NCI-H748 (cell line): ENCODE measurements around the gene ZNF564.
"Not testable (repeated sequence)": the region's sequence is repeated elsewhere in the genome, so short reads cannot be mapped to it uniquely, and the experiment has no call there.

ENCODE experiments used
- DNase-seq: peaks from one replicate; lab custom pipeline; 2025; ENCODE audit not compliant: unreplicated experiment; lab: John Stamatoyannopoulos, UW

The ZNF564 gene

DNA sequence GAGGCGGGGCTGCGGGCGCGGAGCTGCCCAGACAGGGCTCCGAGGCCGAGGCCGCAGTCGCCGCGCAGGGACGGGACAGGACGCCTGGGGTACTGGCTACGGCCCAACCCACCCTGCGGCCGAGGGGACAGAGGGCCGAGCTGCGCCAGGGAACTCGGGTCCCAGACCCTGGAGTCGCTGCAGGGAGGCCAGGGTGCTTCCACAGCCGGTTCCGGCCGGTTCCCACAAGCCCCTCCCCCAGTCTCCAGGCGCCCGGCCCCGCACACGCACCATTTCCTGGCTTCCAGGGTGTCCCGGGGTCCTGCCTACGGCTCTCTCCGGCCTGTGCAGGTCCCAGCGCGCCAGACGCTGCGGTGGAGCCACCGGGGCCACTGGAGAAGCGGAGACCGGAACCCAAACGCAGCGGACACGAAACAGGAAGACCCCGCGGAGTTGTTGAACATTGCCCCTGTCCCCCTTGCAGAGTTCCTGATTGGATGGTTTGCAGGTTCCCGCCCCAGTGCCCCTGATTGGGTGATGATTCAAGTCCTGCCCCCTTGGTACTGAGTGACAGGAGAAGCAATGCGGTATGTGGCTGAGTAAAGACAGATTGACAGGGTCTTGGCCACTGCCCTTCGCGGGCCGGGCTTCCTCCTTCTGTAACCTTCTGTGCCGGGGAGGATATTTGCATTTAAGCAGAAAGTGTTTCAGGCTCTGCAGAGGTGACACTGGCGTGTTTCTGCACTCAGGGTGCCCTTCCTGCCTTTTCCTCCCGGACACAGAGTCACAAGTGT, at the start of gene ZNF564:
TSS of gene ZNF564 (minus strand) at position 423 of the 773 bp plus-strand sequence. CDS start at position 273, 150 bp downstream.
- DNase-seq = peak; percentile 97

DNA sequence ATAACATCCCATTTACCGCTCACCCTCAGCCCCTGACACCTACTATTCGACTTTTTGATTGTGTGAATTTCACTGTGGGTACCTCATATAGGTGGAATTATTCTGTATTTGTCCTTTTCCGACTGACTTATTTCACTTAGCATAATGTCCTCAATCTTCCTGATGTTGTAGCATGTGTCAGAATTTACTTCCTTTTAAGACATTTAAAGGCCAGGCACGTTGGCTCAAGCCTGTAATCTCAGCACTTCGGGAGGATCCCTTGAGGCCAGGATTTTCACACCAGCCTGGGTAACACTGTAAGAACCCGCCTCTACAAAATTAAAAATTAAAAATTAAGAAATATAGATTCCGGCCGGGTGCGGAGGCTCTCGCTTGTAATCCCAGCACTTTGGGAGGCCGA, 46.3 kb upstream of the ZNF564 start:
- DNase-seq = no peak

DNA sequence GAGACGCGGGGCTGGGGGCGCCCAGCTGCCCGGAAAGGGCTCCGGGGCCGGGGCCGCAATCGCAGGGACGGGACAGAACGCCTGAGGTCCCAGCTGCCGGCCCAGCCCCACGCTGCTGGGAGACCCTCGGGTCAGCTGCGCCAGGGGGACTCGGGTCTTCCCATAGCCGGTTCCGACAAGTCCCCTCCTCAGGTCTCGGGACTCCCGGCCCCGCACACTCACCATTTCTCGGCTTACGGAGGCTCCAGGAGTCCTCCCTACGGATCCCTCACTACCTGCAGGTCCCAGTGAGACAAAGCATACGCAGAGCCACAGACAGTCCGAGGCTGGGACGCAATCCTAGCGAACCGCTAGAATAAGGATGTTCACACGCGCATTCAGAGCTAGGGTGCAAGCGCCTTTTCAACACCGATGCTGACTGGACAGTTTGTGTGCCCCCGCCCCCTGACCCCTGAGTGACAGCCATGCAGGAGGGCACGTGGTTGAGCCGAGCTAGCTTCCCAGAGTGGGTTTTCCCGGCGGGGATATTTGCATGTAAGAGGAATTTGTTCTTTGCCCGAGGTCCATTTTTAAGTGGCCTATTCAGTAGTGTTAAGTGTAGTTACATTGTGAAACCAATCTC, 45.8 kb upstream of the ZNF564 start:
- no peak for DNase-seq

DNA sequence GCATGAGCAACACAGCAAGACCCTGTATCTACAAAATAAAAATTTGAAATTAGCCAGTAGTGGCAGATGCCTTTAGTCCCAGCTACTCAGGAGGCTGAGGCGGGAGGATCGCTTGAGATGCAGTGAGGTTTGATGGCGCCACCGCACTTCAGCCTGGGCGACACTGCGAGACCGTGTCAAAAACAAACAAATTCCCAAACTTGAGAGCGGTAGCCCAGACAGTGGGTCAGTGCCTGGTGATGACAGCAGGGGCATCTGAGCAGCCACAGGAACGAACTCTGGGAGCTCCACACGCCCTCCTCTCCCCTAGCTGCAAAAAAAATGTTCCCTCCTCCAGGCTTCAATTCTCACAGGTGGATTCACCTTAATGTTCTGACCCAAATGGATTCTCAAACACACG, 45.2 kb upstream of the ZNF564 start:
- DNase-seq = no peak

DNA sequence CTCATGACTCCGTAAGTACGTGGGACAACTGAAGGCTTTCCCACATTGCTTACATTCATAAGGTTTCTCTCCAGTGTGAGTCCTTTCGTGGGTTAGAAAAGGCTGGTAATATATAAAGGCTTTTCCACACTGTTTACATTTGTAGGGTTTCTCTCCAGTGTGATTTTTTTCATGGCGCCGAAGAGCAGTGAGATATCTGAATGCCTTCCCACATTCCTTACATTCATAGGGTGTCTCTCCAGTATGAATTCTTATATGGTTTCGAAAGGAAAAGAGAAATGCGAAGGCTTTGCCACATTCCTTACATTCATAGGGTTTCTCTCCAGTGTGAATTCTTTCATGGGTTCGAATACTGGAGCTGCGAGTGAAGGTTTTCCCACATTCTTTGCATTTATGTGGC, 29.8 kb upstream of the ZNF564 start:
- no peak for DNase-seq

DNA sequence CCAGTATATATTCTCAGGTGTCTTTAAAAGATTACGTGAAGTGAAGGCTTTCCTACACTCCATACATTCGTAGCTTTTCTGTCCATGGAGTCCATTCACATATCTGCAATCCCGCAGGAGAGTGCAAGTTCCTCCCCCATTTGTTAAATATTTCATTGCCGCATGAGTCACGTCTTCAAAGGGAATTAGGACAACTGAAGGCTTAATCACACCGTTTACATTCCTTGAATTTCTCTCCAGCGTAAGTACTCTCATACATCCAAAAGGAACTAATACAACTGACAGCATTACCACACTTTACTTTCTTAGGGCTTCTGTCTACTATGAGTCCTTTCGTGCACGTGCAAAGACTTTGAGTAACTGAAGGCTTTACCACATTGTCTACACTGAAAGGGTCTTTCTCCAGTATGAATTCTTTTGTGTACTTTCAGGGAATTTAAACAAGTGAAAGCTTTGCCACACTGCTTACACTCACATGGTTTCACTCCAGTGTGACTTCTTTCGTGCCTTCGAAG, 29.0 kb upstream of the ZNF564 start:
- no peak for DNase-seq

DNA sequence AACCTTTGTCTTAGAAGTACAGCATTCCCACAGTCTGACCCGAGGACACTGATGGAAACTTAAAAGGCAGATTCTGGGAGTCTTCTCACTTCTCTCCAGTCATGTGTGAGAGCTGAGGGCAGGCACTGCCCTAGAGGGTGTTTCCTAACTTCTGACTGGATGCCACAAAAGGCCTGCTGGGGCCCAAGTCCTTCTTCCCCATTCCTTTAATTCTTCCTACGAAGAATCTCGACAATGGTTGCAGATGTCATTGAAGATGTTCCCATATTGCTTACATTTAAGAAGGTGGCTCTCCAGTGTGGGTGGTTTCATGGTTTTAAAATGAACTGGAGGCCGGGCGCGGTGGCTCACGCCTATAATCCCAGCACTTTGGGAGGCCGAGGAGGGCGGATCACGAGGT, 27.4 kb upstream of the ZNF564 start:
- no peak for DNase-seq

DNA sequence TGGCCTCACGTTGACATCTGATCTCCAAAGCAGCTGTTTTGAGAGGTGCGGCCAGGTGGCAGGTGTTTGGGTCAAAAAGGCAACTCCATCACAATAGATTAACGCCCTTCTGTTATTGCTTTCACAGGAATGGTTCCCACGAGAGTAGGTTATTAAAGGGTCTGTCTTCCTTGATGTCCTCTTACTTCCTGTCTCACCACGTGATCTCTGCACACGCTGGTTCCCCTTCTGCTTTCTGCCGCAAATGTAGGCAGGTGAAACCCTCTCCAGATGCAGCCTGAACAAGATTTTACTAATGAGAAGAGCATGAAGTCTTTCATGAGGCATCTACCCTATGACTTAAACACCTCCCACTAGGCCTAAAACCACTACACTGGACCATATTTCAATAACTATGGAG, 22.8 kb upstream of the ZNF564 start:
- DNase-seq = peak; percentile 91

DNA sequence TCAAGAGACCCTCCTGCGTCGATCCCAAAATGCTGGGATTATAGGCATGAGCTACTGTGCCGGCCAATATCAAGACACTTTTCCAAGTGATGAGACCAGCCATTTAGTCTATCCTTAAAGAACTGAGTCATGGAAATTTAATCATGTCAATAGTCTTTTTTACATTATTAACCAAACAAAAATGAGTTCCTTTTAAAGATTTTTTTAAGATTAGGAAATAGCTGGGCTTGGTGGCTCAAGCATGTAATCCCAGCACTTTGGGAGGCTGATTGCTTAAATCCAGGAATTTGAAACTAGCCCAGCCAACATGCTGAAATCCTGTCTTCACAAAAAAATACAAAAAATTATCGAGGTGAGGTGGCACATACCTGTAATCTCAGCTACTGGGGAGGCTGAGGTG, 16.7 kb upstream of the ZNF564 start:
- no peak for DNase-seq

DNA sequence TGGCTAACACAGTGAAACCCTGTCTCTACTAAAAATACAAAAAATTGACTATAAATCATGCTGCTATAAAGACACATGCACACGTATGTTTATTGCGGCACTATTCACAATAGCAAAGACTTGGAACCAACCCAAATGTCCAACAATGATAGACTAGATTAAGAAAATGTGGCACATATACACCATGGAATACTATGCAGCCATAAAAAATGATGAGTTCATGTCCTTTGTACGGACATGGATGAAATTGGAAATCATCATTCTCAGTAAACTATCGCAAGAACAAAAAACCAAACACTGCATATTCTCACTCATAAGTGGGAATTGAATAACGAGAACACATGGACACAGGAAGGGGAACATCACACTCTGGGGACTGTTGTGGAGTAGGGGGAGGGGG, 15.1 kb upstream of the ZNF564 start:
- DNase-seq = not testable (repeated sequence)

DNA sequence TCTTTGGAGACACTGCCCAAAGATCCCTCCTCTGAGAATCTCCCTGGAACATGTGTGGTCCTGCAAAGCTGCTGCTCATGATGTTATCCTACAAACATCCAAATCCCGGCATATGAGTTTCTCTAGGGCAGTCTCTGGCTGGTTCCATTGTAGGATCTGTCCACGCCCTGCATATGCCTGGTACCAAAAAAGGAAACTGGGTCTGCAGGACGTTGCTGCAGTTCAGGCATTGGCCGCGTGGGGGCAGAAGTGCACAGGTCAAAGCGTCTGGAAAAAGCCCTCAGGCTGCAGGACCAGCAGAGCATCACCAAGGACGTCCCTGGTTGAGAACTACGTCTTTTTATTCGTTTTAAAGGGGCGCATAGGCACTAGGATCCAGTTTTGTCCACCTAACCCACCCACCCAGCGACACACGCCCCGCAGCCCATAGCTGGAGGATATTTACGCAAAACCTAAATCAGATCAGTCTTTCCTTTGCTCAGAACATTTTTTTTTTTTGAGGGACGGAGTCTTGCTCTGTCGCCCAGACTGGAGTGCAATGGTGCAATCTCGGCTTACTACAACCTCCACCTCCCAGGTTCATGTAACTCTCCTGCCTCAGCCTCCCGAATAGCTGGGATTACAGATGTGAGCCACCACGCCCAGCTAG, 12.9 kb upstream of the ZNF564 start:
- peak; percentile 79 for DNase-seq

DNA sequence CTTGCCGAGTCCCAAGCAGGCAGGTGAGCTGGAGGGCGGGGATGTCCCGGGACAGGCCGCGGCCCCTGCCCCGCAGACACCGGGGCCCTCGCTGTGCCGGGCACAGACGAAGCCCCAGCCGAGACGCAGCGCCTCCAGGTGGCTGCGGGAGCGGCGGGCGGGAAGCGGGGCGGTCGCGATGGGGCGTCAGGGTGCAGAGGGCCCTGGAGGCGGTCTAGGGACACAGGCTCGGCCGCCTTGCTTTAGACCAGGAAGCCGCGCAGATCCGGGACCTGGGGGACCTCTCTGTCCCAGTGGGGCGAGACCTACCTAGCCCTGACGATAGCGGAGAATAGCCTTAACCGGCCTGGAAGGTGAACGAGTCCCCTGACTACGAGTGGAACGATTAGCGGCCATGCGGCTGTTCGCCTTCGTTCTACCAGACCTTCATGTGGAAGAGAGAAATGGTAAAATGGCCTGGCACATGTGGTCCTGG, 4.2 kb upstream of the ZNF564 start:
- no peak for DNase-seq

DNA sequence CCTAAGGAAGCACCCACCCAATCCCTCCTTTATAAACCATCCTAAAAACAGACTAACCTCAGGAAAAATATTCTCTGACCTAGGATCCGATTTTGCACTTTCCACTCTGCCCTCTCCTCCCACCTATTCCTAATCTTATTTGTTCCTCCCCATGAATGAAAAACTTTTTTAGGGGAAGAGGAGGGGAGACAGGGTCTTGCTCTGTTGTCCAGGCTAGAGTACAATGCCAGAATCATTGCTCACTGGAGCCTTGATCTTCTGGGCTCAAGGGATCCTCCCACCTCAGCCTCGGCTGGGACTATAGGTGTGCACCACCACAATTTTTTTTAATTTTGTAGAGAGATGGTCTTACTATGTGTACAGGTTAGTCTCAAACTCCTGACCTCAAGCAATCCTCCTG, 4.4 kb downstream of the ZNF564 start:
- no peak for DNase-seq

DNA sequence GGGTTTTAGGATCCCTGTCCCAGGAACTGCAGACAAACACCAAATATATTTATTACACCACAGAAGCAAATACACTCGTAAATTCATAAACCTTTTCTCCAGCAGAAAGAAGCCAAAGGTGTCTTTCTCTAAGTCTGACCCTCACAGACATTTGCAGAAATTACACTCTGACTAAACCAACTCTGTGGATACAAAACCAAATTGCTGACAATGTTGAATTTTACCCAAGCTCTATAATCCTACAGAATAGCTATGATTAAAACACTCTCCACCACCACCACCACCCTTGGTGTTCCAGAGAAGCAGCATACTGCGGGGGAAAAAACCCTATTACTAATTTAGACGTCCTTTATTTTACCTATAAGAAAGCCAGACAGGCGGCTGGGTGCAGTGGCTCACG, 5.2 kb downstream of the ZNF564 start:
- DNase-seq = no peak

DNA sequence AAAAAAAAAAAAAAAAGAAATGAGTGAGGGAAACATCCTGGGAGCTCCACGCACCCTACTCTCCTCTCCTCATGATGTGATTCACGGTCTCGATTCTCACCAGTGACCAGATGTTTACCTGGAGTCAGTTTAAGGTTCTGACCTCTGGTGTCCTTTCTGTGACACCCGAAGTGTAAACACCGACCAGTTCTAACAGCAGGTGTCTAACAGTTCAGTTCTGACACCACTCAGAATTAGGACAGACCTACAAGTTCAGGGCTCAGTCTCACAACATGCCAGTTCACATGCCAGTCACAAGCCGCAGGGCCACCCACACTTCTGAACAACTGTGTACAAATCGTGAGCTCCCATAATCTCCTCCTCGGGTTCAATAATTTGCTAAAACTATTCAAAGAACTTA, 6.0 kb downstream of the ZNF564 start:
- no peak for DNase-seq

DNA sequence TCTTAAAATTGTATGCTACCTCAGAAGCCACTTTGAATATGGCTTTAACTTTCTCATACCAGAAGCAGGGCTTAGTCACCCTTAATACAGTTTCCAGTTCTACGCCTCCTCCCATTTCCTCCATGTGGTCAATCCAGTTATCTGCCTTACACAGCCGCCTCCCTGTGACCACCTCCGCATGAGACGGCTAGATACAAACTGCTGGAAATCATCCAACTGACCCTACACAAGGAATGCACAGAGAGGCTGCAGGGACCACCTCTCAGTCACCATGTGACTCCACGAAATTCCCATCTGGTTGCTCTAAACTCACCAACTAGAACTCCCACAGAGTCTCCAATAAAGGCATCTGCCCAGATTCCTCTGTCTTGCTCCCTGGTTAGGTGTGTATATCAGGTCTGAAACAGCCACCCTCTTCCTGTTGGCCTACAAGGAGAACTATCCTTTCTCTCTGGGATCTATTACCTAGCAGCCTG, 6.8 kb downstream of the ZNF564 start:
- no peak for DNase-seq

DNA sequence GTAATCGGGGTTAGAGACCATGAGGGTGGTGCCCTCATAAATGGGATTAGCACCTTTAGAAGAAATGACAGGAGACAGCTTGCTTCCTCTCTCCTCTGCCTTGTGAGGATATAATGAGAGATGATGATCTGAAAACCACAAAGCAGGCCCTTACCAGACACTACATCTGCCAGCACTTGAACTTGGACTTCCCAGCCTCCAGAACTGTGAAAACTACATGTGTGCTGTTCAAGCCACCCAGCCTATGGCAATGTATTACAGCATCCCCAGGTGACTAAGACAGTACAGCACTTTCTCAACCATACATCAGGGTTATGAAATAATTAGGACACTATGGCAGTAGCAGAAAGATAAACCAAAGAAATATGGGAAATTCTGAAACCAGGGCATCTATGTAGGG, 7.4 kb downstream of the ZNF564 start:
- DNase-seq = no peak

DNA sequence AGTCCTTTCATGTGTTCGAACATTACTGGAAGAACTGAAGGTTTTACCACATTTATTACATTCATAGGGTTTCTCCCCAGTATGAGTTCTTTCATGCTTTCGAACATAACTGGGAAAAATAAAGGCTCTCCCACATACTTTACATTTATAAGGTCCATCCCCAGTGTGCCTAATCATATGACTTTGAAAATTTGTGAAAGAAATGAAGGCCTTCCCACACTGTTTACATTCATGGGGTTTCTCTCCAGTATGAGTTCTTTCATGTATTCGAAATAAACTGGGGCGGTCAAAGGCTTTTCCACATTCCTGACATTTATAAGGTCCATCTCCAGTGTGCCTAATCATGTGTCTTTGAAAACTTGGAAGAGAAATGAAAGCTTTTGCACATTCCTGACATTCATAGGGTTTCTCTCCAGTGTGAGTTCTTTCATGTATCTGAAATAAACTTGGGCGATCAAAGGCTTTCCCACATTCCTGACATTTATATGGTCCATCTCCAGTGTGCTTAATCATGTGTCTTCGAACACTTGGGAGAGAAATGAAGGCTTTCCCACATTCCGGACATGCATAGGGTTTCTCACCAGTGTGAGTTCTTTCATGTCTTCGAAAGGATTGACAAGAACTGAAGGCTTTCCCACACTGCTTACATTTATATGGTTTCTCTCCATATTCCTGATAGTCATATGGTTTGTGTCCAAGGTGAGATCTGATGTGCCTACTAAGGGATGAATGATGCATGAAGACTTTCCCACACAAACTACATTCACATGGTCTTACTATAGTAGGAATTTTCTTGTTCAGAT, 24.0 kb downstream of the ZNF564 start:
- peak; percentile 5 for DNase-seq

DNA sequence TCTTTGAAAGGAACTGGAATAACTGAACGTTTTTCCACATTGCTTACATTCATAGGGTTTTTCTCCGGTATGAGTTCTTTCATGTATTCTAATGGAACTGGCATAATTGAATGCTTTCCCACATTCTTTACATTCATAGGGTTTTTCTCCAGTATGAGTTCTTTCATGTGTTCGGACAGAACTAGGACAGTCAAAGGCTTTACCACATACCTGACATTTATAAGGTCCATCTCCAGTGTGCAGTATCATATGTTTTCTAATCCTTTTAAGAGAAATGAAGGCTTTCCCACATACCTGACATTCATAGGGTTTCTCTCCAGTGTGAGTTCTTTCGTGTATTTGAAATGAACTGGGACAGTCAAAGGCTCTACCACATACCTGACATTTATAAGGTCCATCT, 24.7 kb downstream of the ZNF564 start:
- no peak for DNase-seq

DNA sequence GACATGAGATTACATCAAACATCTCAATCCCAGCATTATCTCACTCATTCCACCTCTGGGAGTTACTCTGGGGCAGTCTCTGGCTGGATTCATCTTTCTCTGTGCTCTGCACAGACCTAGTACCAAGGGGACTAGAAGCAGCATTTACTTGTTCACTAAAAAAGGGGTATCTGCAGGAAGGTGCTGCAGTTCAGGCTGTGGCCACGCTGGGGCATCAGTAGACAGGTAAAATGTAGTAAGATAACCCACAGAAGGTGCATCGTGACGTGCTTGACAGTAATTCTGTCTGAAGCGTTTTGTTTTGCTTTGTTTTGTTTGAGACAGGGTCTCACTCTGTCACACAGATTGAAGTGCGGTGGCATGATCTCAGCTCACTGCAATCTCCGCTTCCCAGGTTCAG, 29.3 kb downstream of the ZNF564 start:
- peak; percentile 78 for DNase-seq

DNA sequence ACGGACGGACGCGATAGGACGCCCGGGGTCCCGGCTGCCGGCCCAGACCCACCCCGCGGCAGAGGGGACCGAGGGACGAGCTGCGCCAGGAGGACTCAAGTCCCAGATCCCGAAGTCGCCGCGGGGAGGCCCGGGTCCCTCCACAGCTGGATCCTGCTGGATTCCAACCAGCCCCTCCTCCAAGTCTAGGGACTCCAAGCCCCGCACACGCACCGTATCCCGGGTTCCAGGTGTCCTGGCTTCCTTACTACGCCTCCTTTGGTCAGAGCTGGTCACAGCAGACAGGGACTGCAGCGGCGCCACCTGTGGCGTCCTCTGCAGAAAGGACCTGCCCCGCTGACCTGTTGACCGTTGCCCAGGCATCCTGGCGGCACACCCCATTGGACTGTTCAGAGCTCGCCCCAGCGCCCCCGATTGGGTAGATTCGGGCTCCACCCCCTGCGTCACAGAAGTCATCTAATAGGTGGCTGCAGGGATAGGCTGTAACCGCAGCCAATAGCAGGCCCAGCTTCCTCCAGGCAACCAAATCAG, 37.7 kb downstream of the ZNF564 start:
- no peak for DNase-seq
